Heart left ventricle (tissue), 16 donors: ENCODE results near the gene HCN2. TPM values are rescaled to one million over a fixed set of nuclear protein-coding genes. Genes with fewer than 3 reads are reported as not detected.

Source experiments
- ATAC-seq, 4 donors: fragments of 200-7000 bp; cut with Tn5 transposase; one replicate each; pipeline ENCODE4 v1.9.1; 2020 to 2022; ENCODE audit warnings: moderate library complexity in 4 of 4, mild to moderate bottlenecking in 3 of 4, moderate number of reproducible peaks in 1 of 4
- DNase-seq, 5 donors: peaks; one replicate each; pipeline ENCODE4 v3.0.0-alpha.2; 2020
- H3K27ac ChIP-seq, 12 donors: fragments of 200-600 bp; sonication (generic) in 4 of 12; one replicate each; pipeline versions ENCODE4 v1.5.0 to v1.8.0; 2016 to 2022; ENCODE audit warnings: mild to moderate bottlenecking in 2 of 12
- H3K27me3 ChIP-seq, 9 donors: fragments of 200-600 bp; sonication (generic) in 2 of 9; one replicate each; pipeline versions ENCODE4 v1.5.1 to v1.8.0; 2016 to 2022; ENCODE audit warnings: mild to moderate bottlenecking in 3 of 9
- H3K36me3 ChIP-seq, 9 donors: fragments of 200-600 bp; sonication (generic) in 2 of 9; one replicate each; pipeline versions ENCODE4 v1.5.0 to v1.8.0; 2018 to 2022; ENCODE audit warnings: mild to moderate bottlenecking in 2 of 9
- H3K4me1 ChIP-seq, 12 donors: fragments of 200-600 bp; sonication (generic) in 4 of 12; one replicate each; pipeline versions ENCODE4 v1.5.0 to v1.8.0; 2016 to 2022; ENCODE audit warnings: mild to moderate bottlenecking in 3 of 12
- H3K4me3 ChIP-seq, 12 donors: fragments of 200-600 bp; sonication (generic) in 4 of 12; one replicate each; pipeline versions ENCODE4 v1.5.0 to v1.8.0; 2017 to 2022; ENCODE audit warnings: mild to moderate bottlenecking in 9 of 12, moderate library complexity in 4 of 12
- H3K9me3 ChIP-seq, 12 donors: fragments of 200-600 bp; sonication (generic) in 4 of 12; one replicate each; pipeline versions ENCODE4 v1.5.0 to v1.8.0; 2016 to 2022; ENCODE audit warnings: mild to moderate bottlenecking in 1 of 12
- CTCF ChIP-seq, 12 donors: fragments of 200-600 bp; sonication (generic) in 4 of 12; IDR thresholded peaks; one replicate each; pipeline versions ENCODE4 v1.5.0 to v1.8.0; 2018 to 2022; ENCODE audit warnings: antibody characterized with exemption in 12 of 12, mild to moderate bottlenecking in 5 of 12
- POLR2A ChIP-seq, 2 donors: fragments of 450-650 bp; IDR thresholded peaks; one replicate each; pipeline ENCODE4 v1.6.1; 2017; ENCODE audit warnings: antibody characterized with exemption in 2 of 2, mild to moderate bottlenecking in 2 of 2, moderate library complexity in 2 of 2
- WGBS, 4 donors: extraction: QIAGEN DNeasy Blood & Tissue Kit in 2 of 4; methylation state at CpG; one replicate each; pipeline versions ENCODE4 v1.1.5 to v1.1.7; 2013 to 2018; 5-methylcytosine and 5-hydroxymethylcytosine counted together
- intact Hi-C, 10 donors: fragments of 100-400 bp; cut with DNase I; formaldehyde crosslinking; loops; one replicate each; pipeline versions ENCODE4 v1.11.1 to v1.14.2; 2022
- polyA plus RNA-seq, 2 donors: library from polyadenylated mRNA; stranded (reverse); fragments of 200-250 nt; gene quantifications; one replicate each; pipeline ENCODE4 v1.2.3, GENCODE V29; 2013
- total RNA-seq, 9 donors: library from RNA; depleted of rRNA in 2 of 9; stranded (reverse); fragments of >200 nt in 2 of 9; fragmentation: NEBNext Ultra II Directional in 3 of 9; extraction: Animal tissue kit (Norgen Biotek cat#: 25700) in 3 of 9; gene quantifications; one replicate each; pipeline versions ENCODE4 v1.1.0 to v1.2.4, GENCODE V29; 2016 to 2023
- donor health status: ischemic (EF 13 %, LVEDD 7.1; RV severe dilation, severe dysfunction).
- donor health status: healthy with polysubstance abuse.
- donor health status: DM: no; HTN: yes; CAD: no.
- donor health status: DM: no; HTN: no; CAD: no.
- donor health status: ischemic (EF 25% LVEDD 6.9; RV normal size, moderate dysfunction).
- donor health status: ischemic (EF 25% LVEDD 5.7; RV mildly dilated, moderate dysfunction).
- donor health status: healthy.
- donor health status: DM: yes; HTN: yes; CAD: no.
- donor health status: ischemic (EF 35%, LVEDD 5.7; RV mildly dilated, moderate dysfunction).
- donor health status: nonischemic (EF 11% LVEDD 7.7; RV severe dilation, severe dysfunction).
- donor health status: DM: yes; HTN: yes; CAD: no.
- donor health status: PGD.
- donor health status: ischemic (EF 29% LVEDD 5.4; RV normal size, mild dysfunction).
- donor health status: nonischemic (EF 23%, LVEDD 6.1; RV moderate dilation, normal function).

Gene HCN2
- total and polyA plus RNA-seq, 11 donors, result 4.1 to 27.4 (median 15.4) TPM

GRCh38 chr19:555474-555808 is 34.2 kb upstream of the HCN2 start:
- intact Hi-C loops, result loop anchor here in 1 of 10 donors (10.0 kb wide), 1 partner anchor 179 kb away; no protein-coding TSS in a partner anchor
- Histone ChIP-seq H3K4me3 (no peak overlapping the region), H3K9me3 (no peaks in the 10 kb centered on the region), H3K4me1 (peaks cover 0 to 30% (median 12%) of the 10 kb centered on the region in 12 donors), H3K27ac (peak overlapping the region in 7 of 12 donors; percentile 5 to 69 (median 39)), H3K36me3 (no peaks in the 10 kb centered on the region), H3K27me3 (no peaks in the 10 kb centered on the region)
- ATAC-seq (no peak), DNase-seq (peak in 1 of 5 donors; percentile 21)
- TF ChIP-seq CTCF (IDR thresholded peaks at IDR 0.05) (no peak), POLR2A (IDR thresholded peaks at IDR 0.05) (no peak)
- 82 to 96% (median 92%) methylated on average over 10 to 14 of the region's 14 CpGs for WGBS, 4 donors

GRCh38 chr19:556611-557382 is 32.9 kb upstream of the HCN2 start:
- peak in 1 of 4 donors; percentile 3 for ATAC-seq

GRCh38 chr19:558770-559439 is 30.8 kb upstream of the HCN2 start:
- intact Hi-C loops, result loop anchor here in 1 of 10 donors (10.0 kb wide), 1 partner anchor 176 kb away; no protein-coding TSS in a partner anchor
- TF ChIP-seq POLR2A (IDR thresholded peaks at IDR 0.05), result no peak
- no peak for TF ChIP-seq CTCF (IDR thresholded peaks at IDR 0.05)
- WGBS, 4 donors, result 47 to 65% (median 52%) methylated on average over 15 to 21 of the region's 21 CpGs
- no peak overlapping the region for H3K4me3 ChIP-seq
- DNase-seq (peak in 4 of 5 donors; percentile 53 to 73 (median 63)), ATAC-seq (peak; percentile 34 to 58 (median 57))
- H3K9me3 ChIP-seq, result no peaks in the 10 kb centered on the region
- peaks cover 0 to 23% (median 12%) of the 10 kb centered on the region in 12 donors for H3K4me1 ChIP-seq
- H3K27ac ChIP-seq, result peak overlapping the region in 10 of 12 donors; percentile 13 to 64 (median 48)
- no peaks in the 10 kb centered on the region for H3K36me3 ChIP-seq
- H3K27me3 ChIP-seq, result no peaks in the 10 kb centered on the region

More at GRCh38 chr19:556611-557382, 32.9 kb upstream of the HCN2 start:
- Histone ChIP-seq H3K4me3 (no peak overlapping the region), H3K27ac (peak overlapping the region in 9 of 12 donors; percentile 19 to 75 (median 43)), H3K27me3 (no peaks in the 10 kb centered on the region), H3K9me3 (no peaks in the 10 kb centered on the region), H3K4me1 (peaks cover 0 to 23% (median 12%) of the 10 kb centered on the region in 12 donors), H3K36me3 (no peaks in the 10 kb centered on the region)
- TF ChIP-seq CTCF (IDR thresholded peaks at IDR 0.05), result no peak
- TF ChIP-seq POLR2A (IDR thresholded peaks at IDR 0.05), result no peak
- WGBS, 4 donors, result 79 to 90% (median 83%) methylated on average over 15 to 31 of the region's 31 CpGs
- intact Hi-C loops, result loop anchor here in 1 of 10 donors (10.0 kb wide), 1 partner anchor 178 kb away; no protein-coding TSS in a partner anchor
- peak in 1 of 5 donors; percentile 55 for DNase-seq

GRCh38 chr19:560121-560520 is 29.6 kb upstream of the HCN2 start:
- ATAC-seq (no peak), DNase-seq (peak in 1 of 5 donors; percentile 4)
- peak overlapping the region in 1 of 12 donors; percentile 11 for H3K27ac ChIP-seq
- H3K4me1 ChIP-seq, result peaks cover 0 to 23% (median 12%) of the 10 kb centered on the region in 12 donors
- 80 to 90% (median 84%) methylated on average over 12 of the region's 12 CpGs for WGBS, 4 donors
- H3K36me3 ChIP-seq, result no peaks in the 10 kb centered on the region
- intact Hi-C loops, result no loop called here
- H3K9me3 ChIP-seq, result no peaks in the 10 kb centered on the region
- no peaks in the 10 kb centered on the region for H3K27me3 ChIP-seq
- no peak for TF ChIP-seq CTCF (IDR thresholded peaks at IDR 0.05)
- no peak for TF ChIP-seq POLR2A (IDR thresholded peaks at IDR 0.05)
- no peak overlapping the region for H3K4me3 ChIP-seq
